Prostate gland (tissue), 2 donors: ENCODE results near the gene DLGAP4.

Source experiments
- CTCF ChIP-seq, 4 experiments: fragments of 200-600 bp in 2 of 4; fragments of 450-650 bp in 2 of 4; sonication (generic) in 2 of 4; IDR thresholded peaks; 1 replicate in 3 of 4; 2 replicates in 1 of 4; pipeline ENCODE4 v1.5.1; 2016 to 2019; ENCODE audit warnings: antibody characterized with exemption in 4 of 4, mild to moderate bottlenecking in 2 of 4, moderate library complexity in 2 of 4
- POLR2A ChIP-seq: fragments of 450-650 bp; IDR thresholded peaks from one replicate; pipeline ENCODE4 v1.6.1; 2016; ENCODE audit warnings: antibody characterized with exemption, mild to moderate bottlenecking
- POLR2AphosphoS5 ChIP-seq: sonication (generic); formaldehyde crosslinking; IDR thresholded peaks from one replicate; pipeline ENCODE4 v1.6.1; 2017; ENCODE audit warnings: antibody characterized with exemption

DNA sequence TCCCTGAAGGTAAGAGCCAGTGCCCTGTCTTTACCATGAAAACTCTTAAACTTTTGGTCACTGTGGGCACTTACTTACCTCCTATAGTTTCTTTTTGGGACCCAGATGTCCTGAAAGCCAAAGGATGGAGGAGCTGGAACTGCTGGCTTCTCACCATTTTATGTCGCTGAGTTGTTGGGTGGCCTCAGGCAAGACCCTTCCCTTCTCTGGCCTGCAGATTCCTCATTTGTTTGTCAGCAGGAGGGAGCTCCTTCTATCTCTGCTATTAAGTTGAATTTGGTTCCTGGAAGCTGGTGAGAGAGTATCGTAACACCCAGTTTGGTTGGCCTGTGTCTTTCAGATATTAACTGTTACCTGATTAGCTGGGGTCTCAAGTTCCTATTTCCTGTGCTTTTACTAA, 167.0 kb downstream of the DLGAP4 start:
- TF ChIP-seq CTCF (IDR thresholded peaks at IDR 0.05): no peak
- no peak for TF ChIP-seq POLR2A
- no peak for TF ChIP-seq POLR2AphosphoS5
